Measurements from ENCODE around the gene CHCHD5.

The CHCHD5 gene

GRCh38 chr2:112623913-112624777 is 39.7 kb downstream of the CHCHD5 start:
- DNase-seq (ENCODE audit: low read depth in 4 of 4, low spot score in 1 of 4), result peak; percentile 29 to 66 (median 46)

GRCh38 chr2:112625474-112626114 is 41.2 kb downstream of the CHCHD5 start:
- DNase-seq (ENCODE audit: low read depth in 4 of 4, low spot score in 1 of 4), result no peak

- peak in 2 of 4 experiments; percentile 40 to 42 for DNase-seq (ENCODE audit: low read depth in 4 of 4, low spot score in 1 of 4)
Measured at GRCh38 chr2:112626604-112627059, 42.2 kb downstream of the CHCHD5 start.

GRCh38 chr2:112627060-112628040 is 42.9 kb downstream of the CHCHD5 start:
- no peak for DNase-seq (ENCODE audit: low read depth in 4 of 4, low spot score in 1 of 4)

- no peak for DNase-seq (ENCODE audit: low read depth in 4 of 4, low spot score in 1 of 4)
Measured at GRCh38 chr2:112629224-112629623, 44.8 kb downstream of the CHCHD5 start.

GRCh38 chr2:112629823-112630222 is 45.4 kb downstream of the CHCHD5 start:
- DNase-seq (ENCODE audit: low read depth in 4 of 4, low spot score in 1 of 4), result no peak

GRCh38 chr2:112630268-112630667 is 45.9 kb downstream of the CHCHD5 start:
- DNase-seq (ENCODE audit: low read depth in 4 of 4, low spot score in 1 of 4), result no peak

- no peak for DNase-seq (ENCODE audit: low read depth in 4 of 4, low spot score in 1 of 4)
Measured at GRCh38 chr2:112633708-112634107, 49.3 kb downstream of the CHCHD5 start.

GRCh38 chr2:112634153-112634873 is 49.9 kb downstream of the CHCHD5 start:
- DNase-seq (ENCODE audit: low read depth in 4 of 4, low spot score in 1 of 4), result no peak

GRCh38 chr2:112634874-112635157 is 50.4 kb downstream of the CHCHD5 start:
- DNase-seq (ENCODE audit: low read depth in 4 of 4, low spot score in 1 of 4), result no peak

- no peak for DNase-seq (ENCODE audit: low read depth in 4 of 4, low spot score in 1 of 4)
Measured at GRCh38 chr2:112636605-112637288, 52.3 kb downstream of the CHCHD5 start.

GRCh38 chr2:112637289-112637660 is 52.9 kb downstream of the CHCHD5 start:
- DNase-seq (ENCODE audit: low read depth in 4 of 4, low spot score in 1 of 4), result no peak
